Ascending aorta (tissue), 2 donors: Measurements from ENCODE around the gene IGF2. TPM values are rescaled to one million over a fixed set of nuclear protein-coding genes. Genes with fewer than 3 reads are reported as not detected.

ENCODE experiments used
- DNase-seq, 2 donors: peaks; one replicate each; pipeline ENCODE4 v3.0.0-alpha.2; 2019; ENCODE audit warnings: low spot score in 2 of 2
- H3K27ac ChIP-seq, 2 donors: fragments of 200-600 bp; sonication (generic); one replicate each; pipeline ENCODE4 v1.5.1; 2016 to 2017; ENCODE audit warnings: mild to moderate bottlenecking in 1 of 2
- H3K27me3 ChIP-seq: fragments of 200-600 bp; sonication (generic); one replicate; pipeline ENCODE4 v1.5.1; 2017
- H3K36me3 ChIP-seq, 2 donors: fragments of 200-600 bp; sonication (generic); one replicate each; pipeline ENCODE4 v1.5.1; 2016
- H3K4me1 ChIP-seq, 2 donors: fragments of 200-600 bp; sonication (generic); one replicate each; pipeline ENCODE4 v1.5.1; 2016 to 2017; ENCODE audit warnings: mild to moderate bottlenecking in 1 of 2
- H3K4me3 ChIP-seq, 2 donors: fragments of 200-600 bp; sonication (generic); one replicate each; pipeline ENCODE4 v1.5.1; 2016 to 2017; ENCODE audit warnings: mild to moderate bottlenecking in 1 of 2
- H3K9me3 ChIP-seq, 2 donors: fragments of 200-600 bp; sonication (generic); one replicate each; pipeline ENCODE4 v1.5.1; 2016
- intact Hi-C: fragments of 100-400 bp; cut with DNase I; formaldehyde crosslinking; loops from one replicate; pipeline ENCODE4 v1.15.1; 2023
- total RNA-seq: library from RNA; depleted of rRNA; stranded (reverse); fragments of >200 nt; gene quantifications from one replicate; pipeline ENCODE4 v1.1.0, GENCODE V29; 2016
- TF ChIP-seq, protein P1 (sequence below), 3 experiments: fragments of 200-600 bp in 2 of 3; fragments of 450-650 bp in 1 of 3; sonication (generic) in 2 of 3; IDR thresholded peaks; one replicate each; pipeline ENCODE4 v1.5.1; 2016 to 2019; ENCODE audit warnings: antibody characterized with exemption in 3 of 3, mild to moderate bottlenecking in 1 of 3, moderate library complexity in 1 of 3

The IGF2 gene
- total RNA-seq, 1 donor from 2014 or later: 124 TPM

DNA sequence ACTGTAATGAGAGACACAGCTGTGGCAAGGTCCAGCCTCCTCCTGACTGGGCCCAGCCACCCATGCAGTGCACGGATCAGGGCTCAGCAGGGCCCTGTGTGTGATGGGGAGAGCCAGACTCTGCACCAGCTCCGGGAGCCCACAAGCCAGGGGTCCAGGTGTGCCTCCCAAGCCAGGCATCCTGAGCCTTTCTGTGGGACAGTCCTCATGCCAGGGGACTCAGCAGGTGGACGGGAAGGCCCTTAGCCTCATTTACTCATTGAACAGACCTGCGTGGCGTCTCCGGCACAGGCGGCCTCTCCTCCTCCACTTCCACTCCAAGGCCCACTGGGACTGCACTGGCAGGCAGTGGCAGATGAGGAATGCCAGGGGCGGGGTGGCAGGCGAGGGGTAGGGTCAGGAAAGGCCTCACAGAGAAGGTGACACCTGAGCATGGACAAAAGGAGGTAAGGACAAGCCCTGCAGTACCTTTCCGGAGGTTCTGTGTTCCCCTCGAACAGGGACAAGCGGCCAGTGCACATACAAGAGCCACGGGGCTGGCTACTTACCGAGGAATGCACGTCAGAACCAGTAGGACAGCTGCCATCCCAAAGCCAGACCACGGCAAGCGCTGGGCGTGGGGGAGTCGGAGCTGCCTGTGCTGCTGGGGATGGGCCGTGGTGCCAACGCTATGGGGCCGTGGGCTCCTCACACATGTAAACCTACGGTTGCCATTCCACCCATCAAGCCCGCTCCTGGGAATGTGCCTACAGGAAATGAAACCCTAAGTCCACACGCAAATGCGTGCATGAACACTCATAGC is 52.7 kb downstream of the IGF2 start:
- peaks cover 0 to 11% of the 10 kb centered on the region in 2 donors for H3K9me3 ChIP-seq
- no peak for DNase-seq
- no peaks in the 10 kb centered on the region for H3K27me3 ChIP-seq
- no peaks in the 10 kb centered on the region for H3K4me1 ChIP-seq
- H3K27ac ChIP-seq: no peak overlapping the region
- H3K36me3 ChIP-seq: no peaks in the 10 kb centered on the region
- intact Hi-C loops: no loop called here
- TF ChIP-seq, protein P1, sequence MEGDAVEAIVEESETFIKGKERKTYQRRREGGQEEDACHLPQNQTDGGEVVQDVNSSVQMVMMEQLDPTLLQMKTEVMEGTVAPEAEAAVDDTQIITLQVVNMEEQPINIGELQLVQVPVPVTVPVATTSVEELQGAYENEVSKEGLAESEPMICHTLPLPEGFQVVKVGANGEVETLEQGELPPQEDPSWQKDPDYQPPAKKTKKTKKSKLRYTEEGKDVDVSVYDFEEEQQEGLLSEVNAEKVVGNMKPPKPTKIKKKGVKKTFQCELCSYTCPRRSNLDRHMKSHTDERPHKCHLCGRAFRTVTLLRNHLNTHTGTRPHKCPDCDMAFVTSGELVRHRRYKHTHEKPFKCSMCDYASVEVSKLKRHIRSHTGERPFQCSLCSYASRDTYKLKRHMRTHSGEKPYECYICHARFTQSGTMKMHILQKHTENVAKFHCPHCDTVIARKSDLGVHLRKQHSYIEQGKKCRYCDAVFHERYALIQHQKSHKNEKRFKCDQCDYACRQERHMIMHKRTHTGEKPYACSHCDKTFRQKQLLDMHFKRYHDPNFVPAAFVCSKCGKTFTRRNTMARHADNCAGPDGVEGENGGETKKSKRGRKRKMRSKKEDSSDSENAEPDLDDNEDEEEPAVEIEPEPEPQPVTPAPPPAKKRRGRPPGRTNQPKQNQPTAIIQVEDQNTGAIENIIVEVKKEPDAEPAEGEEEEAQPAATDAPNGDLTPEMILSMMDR (IDR thresholded peaks at IDR 0.05): no peak
- no peak overlapping the region for H3K4me3 ChIP-seq

DNA sequence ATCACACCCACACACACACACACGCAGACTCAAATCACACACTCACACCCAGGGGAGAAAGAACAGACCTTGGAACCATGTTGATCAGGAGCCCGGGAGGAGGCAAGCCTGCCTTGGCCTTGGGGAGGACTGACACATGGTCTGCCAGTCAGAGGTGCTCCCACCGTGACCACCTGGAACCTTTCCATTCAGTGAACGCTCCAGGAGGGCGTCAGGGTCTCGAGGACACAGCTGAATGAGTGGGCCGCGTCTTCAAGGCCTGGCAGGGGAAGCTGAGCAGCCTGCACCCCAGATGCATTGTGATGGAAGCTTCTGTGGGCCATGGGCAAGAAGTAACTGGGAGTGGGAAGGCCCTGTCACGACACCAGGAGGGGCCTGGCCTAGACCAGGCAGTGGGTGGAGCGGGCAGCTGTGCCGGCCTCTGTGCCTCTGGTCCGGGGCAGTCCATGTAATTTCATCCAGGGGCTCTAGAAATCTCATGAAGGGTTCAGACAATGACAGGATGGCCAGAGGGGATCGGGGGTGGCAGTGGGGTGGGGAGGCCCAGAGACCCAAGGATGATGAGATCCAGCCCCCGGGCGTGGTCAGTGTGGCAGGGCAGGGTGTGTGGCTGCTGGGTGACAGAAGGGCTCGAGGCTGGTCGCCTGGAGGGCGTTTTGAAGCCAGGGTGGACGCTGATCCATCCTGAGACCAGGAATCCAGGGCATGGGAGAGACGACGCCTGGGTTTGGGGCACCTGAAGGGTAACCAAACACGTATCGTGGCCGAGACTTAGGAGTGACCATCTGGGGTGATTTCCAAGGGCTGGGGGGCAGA is 53.7 kb downstream of the IGF2 start:
- TF ChIP-seq, protein P1 (IDR thresholded peaks at IDR 0.05): no peak
- no peaks in the 10 kb centered on the region for H3K27me3 ChIP-seq
- no peaks in the 10 kb centered on the region for H3K36me3 ChIP-seq
- H3K9me3 ChIP-seq: peaks cover 0 to 11% of the 10 kb centered on the region in 2 donors
- H3K4me1 ChIP-seq: no peaks in the 10 kb centered on the region
- no peak overlapping the region for H3K4me3 ChIP-seq
- H3K27ac ChIP-seq: no peak overlapping the region
- DNase-seq: peak in 1 of 2 donors; percentile 33
- intact Hi-C loops: no loop called here

DNA sequence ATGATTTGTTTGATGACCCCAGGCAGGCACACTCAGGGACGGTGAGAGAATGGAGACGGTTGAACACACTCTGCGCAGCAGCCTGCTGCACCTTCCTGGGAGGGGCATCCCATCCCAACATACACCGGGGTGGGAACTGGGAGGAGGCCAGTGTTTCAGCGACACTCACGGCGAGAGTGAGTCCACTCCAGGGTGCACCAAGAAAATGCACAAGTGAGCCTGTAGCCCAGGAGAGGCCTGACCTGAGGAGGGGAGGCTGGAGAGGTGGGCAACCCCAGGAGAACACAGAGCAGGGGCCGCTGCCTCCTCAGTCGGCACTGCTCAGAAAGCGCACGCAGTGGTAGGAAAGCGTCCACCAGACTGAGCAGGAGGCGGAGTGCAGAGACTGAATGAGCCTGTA is 54.5 kb downstream of the IGF2 start:
- no peaks in the 10 kb centered on the region for H3K4me1 ChIP-seq
- DNase-seq: no peak
- H3K9me3 ChIP-seq: peaks cover 0 to 11% of the 10 kb centered on the region in 2 donors
- no peak overlapping the region for H3K27ac ChIP-seq
- intact Hi-C loops: no loop called here
- no peaks in the 10 kb centered on the region for H3K27me3 ChIP-seq
- H3K36me3 ChIP-seq: no peaks in the 10 kb centered on the region
- TF ChIP-seq, protein P1 (IDR thresholded peaks at IDR 0.05): no peak
- no peak overlapping the region for H3K4me3 ChIP-seq

Other genes starting within 250 kb of the IGF2 start
- not detected for gene PRR33, start 247.5 kb downstream of the IGF2 start, total RNA-seq
- gene TNNT3, start 219.7 kb downstream of the IGF2 start, total RNA-seq: 10.1 TPM
- 117 TPM for gene MRPL23, start 192.1 kb downstream of the IGF2 start, total RNA-seq
- 539 TPM for gene H19, start 141.5 kb downstream of the IGF2 start, total RNA-seq
- gene INS, start 21.8 kb upstream of the IGF2 start, total RNA-seq: not detected
- gene TH, start 32.4 kb upstream of the IGF2 start, total RNA-seq: not detected
- not detected for gene ASCL2, start 131.2 kb upstream of the IGF2 start, total RNA-seq
- gene C11orf21, start 162.5 kb upstream of the IGF2 start, total RNA-seq: not detected
- 1.9 TPM for gene TSPAN32, start 162.6 kb upstream of the IGF2 start, total RNA-seq
- 801 TPM for gene CD81, start 237.9 kb upstream of the IGF2 start, total RNA-seq